Omental fat pad (tissue), 4 donors: ENCODE data around the gene KRT86. TPM values are rescaled to one million over a fixed set of nuclear protein-coding genes. Genes with fewer than 3 reads are reported as not detected.

ENCODE experiments used
- ATAC-seq: fragments of 150-250 bp; one replicate; pipeline ENCODE4 v1.9.1; 2016; ENCODE audit warnings: mild to moderate bottlenecking, moderate library complexity; ENCODE audit not compliant: low FRiP score
- DNase-seq: peaks from one replicate; pipeline ENCODE4 v3.0.0-alpha.2; 2019; ENCODE audit warnings: low spot score
- total RNA-seq, 4 donors: library from RNA; depleted of rRNA; stranded (reverse); fragments of >200 nt; gene quantifications; one replicate each; pipeline ENCODE4 v1.1.0, GENCODE V29; 2016
- TF ChIP-seq, protein P1 (sequence below), 3 donors: fragments of 450-650 bp; IDR thresholded peaks; one replicate each; pipeline ENCODE4 v1.5.1; 2016 to 2017; ENCODE audit warnings: antibody characterized with exemption in 3 of 3, mild to moderate bottlenecking in 3 of 3, moderate library complexity in 2 of 3

The KRT86 gene
- total RNA-seq, 4 donors from 2014 or later, result 0.37 TPM; not detected in 3

DNA sequence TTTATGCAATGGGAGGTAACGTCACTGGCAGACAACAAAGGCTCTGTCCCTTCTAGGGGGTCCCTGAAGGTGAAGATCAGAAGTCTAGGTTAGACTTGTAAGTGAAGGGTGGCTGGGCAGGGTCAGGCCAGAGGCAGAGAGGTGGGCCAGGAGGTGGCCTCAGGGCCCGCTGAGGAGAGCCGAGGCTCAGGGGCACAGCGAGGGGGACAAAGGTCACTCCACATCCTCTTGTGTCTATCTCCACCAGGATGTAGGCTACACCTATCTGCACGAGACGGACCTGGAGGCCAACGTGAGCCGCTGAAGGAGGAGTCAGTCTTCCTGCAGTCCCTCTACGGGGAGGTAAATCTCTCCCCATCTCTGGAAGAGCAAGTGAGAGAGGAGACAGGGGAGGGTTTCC lies 72.6 kb downstream of the KRT86 start:
- DNase-seq, result no peak
- TF ChIP-seq, protein P1, sequence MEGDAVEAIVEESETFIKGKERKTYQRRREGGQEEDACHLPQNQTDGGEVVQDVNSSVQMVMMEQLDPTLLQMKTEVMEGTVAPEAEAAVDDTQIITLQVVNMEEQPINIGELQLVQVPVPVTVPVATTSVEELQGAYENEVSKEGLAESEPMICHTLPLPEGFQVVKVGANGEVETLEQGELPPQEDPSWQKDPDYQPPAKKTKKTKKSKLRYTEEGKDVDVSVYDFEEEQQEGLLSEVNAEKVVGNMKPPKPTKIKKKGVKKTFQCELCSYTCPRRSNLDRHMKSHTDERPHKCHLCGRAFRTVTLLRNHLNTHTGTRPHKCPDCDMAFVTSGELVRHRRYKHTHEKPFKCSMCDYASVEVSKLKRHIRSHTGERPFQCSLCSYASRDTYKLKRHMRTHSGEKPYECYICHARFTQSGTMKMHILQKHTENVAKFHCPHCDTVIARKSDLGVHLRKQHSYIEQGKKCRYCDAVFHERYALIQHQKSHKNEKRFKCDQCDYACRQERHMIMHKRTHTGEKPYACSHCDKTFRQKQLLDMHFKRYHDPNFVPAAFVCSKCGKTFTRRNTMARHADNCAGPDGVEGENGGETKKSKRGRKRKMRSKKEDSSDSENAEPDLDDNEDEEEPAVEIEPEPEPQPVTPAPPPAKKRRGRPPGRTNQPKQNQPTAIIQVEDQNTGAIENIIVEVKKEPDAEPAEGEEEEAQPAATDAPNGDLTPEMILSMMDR (IDR thresholded peaks at IDR 0.05), result no peak
- ATAC-seq, result no peak

DNA sequence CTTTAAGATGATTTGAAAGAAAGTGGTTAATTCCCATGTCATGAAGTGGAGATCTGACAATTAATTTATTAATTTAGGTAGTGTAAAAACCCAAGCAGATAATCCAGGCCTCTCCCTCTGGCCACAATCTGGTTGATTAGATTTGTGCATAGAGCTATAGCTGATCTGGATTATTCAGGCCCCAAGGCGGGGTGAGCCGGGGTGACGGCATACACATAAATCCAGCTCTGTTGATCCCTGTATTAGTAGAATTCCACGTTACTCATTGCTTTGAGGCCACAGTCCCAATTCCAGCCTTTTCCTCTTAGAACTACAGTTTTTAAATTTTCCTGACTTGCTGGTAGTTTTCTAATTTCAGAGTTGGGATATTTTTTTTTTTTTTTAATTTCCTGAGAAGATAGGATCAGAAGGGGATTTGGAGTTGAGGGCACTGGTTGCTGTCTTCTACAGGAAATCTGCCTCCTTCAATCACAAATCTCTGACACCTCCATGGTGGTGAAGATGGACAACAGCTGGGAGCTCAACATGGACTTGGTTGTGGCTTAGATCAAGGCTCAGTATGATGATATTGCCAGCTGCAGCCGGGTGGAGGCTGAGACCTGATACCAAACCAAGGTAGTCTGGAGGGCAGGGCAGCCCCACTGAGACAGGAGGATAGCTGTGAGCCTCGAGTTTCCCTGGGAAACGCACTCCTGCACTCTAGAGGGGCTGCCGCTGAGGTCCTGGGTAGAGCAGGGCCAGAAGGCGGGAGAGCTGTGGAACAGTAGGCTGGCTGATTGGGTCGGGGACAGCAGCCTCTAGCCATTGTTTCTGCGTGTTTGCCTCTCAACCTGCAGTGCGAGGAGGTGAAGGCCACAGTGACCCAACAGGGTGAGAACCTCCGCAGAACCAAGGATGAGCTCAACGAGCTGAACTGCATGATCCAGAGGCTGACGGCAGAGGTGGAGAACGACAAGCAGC lies 73.4 kb downstream of the KRT86 start:
- TF ChIP-seq, protein P1 (IDR thresholded peaks at IDR 0.05), result no peak
- ATAC-seq (no peak), DNase-seq (no peak)

DNA sequence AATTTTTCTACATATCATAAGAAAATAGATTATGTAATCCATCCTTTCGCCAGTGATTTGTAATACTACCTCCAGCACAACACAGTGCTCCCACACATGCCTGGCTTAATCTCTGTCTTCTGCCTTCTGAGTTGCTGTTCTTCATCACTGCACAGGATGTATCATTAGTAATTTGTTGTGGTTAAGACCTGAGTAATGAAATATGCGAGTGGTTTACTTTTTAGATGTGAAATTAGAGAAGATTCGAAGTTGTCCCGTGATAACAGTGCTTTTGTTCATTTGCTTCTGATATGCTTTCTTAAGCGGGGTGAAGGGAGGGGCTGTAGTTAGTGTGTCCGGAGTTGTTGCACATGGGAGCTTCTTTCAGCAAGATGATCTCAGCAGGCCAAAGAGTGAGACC lies 74.8 kb downstream of the KRT86 start:
- DNase-seq (no peak), ATAC-seq (peak; percentile 92)
- TF ChIP-seq, protein P1 (IDR thresholded peaks at IDR 0.05), result no peak

DNA sequence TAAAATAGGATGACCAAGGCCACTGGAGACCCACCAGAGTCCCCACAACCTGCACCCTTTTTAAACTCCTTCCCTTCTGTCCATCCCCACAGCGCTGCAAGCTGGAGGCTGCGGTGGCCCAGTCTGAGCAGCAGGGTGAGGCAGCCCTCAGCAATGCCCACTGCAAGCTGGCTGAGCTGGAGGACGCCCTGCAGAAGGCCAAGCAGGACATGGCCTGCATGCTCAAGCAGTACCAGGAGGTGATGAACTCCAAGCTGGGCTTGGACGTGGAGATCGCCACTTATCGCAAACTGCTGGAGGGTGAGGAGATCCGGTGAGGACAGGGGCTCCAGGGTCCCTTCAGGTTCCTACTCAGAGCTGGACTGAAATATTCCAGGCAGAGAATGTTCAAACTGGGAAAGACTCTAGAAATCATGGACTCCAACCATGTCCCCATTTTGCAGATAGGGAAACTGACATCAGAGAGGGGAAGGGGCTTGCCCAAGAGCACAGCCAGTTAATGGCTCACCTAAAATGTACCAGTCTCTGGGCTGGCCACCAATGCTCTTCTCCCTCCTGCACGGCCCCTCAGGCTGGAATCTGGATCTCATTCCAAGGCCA lies 75.7 kb downstream of the KRT86 start:
- no peak for ATAC-seq
- no peak for DNase-seq
- TF ChIP-seq, protein P1 (IDR thresholded peaks at IDR 0.05), result no peak

DNA sequence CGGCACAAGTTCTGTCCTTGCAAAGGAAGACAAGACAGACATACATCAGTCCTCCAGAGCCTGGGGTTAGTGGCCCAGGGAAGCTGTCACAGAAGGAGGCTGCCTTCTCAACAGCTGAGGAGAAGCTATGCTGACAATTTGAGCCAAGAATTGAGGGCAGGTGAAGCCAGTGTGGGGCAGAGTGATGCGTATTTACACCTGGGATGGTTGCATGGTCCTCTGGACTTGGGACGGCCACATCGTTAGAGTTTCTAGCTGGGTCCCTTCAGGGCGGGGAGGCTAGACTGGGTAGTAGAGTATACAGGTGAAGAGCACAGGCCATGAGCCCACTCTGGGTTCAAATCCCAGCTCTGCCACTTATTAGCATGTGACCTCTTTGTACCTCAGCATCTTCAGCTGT lies 76.3 kb downstream of the KRT86 start:
- TF ChIP-seq, protein P1 (IDR thresholded peaks at IDR 0.05), result no peak
- ATAC-seq, result no peak
- DNase-seq, result no peak

DNA sequence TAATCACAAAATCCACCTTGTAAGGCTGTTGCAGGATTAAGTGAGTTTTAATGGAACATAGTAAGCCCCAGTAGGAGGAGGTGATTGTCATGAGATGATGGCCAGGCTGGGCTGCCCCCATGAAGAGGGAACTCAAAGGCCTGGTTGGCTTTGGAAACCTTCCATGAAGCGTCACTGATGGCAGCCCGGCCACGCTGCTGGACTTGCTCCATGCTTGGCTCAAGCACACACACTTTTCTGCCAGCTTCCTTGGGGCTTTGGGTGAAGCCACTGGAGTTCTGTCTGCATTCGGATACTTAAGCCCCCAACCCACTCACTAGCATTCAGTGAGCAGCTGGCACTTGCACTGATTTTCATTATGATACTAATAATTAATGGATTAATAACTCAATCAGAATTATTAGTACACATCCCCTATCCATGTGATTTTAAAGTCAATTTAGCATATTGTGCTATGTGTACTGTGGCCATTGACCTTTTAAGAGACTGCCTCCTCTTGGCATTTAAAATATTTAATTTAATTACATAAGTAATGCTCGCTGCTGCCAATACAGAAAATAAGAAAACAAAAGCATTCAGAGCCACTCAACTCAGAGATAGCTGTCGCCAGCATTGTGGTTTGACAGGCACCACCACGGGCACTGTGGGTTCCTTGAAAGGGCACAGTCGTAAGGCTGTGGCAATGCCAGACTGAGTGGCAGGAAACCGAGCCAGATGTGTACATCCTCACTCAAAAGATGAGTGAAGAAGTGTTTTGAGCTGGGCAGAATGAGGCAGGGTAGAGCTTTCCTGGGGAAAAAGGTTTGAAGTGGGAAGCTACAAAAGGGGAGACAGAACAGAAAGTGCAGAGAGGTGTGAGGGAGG lies 77.0 kb downstream of the KRT86 start:
- TF ChIP-seq, protein P1 (IDR thresholded peaks at IDR 0.05), result no peak
- DNase-seq, result no peak
- ATAC-seq, result no peak
